ENCODE results near the gene MTX3. TPM values are rescaled to one million over a fixed set of nuclear protein-coding genes. Genes with fewer than 3 reads are reported as not detected.
A peak's percentile ranks its signal among the peaks of the same experiment; 100 is the strongest.

The MTX3 gene
- polyA plus RNA-seq (2013, experiment 1 of 2): 4.6 TPM
- 5.1 TPM for polyA plus RNA-seq (2013, experiment 2 of 2)

DNA sequence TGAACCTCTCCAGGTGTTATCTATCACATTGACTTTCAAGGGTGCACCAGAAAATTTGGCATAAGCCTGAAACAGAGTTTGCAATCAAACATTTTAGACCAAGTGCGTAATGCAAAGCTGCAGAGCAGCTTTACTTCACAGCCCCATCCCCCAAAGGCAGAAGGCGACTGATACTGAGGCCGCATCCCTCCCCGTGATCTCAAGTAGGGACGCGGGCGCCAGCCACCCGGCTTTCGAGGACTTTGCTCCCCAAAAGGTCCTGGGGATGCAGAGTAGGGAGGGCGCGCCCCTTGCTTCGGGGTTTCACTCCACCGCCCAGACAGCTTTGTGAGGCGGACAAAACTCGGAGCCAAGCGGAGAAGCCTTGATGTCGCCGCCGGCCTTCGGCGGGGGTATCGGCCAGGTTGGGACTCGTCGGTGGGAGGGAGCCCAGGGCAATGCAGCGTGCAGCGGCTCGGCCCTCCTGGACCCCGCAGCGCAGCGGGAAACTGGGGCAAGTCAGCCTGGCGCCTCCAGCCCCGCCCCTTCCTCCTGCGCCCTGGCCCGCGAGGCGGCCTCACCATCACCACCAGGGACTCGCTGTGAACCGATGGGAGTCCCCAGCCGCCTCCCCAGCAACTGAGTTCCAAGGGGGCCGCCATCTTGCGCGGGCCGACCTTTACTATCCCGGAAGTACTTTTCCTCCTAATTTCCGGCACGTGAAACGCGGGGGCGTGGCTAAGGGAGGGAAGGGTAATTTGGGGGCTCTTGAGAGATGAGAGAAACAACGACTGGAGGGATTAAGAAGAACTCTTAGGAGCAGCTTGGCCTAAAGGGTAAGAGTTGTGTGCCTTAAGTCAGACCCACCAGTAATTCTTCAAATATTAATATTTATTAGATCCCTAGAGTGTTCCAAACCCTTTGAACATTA lies at the start of gene MTX3:
Gene MTX3, minus strand, starts transcription at position 665 of the 910 bp plus-strand sequence. Its CDS starts 24 bp downstream, at position 641.
- H2AK5ac ChIP-seq (ENCODE audit: low read length, severe bottlenecking): peak within 1 kb of the TSS; percentile 25
- no peaks in the 10 kb centered on the region for H3K9me3 ChIP-seq (ENCODE audit: control insufficient read depth, low read length)
- peak within 1 kb of the TSS; percentile 60 for H2AFZ ChIP-seq (ENCODE audit: low read depth, low read length)
- H4K8ac ChIP-seq (ENCODE audit: low read length): peak within 1 kb of the TSS; percentile 92
- WGBS: under 1% methylated on average over 43 of the region's 50 CpGs
- peaks cover 0 to 29% of the 10 kb centered on the region in 2 experiments for H3K36me3 ChIP-seq (ENCODE audit: control insufficient read depth in 1 of 2, insufficient read depth in 2 of 2, low read depth in 1 of 2, low read length in 2 of 2)
- no peak within 1 kb of the TSS for H3K27ac ChIP-seq (ENCODE audit: low read length, poor library complexity, severe bottlenecking)
- peak within 1 kb of the TSS; percentile 63 for H4K91ac ChIP-seq (ENCODE audit: low read length)
- H3K27me3 ChIP-seq (ENCODE audit: control insufficient read depth in 1 of 2, insufficient read depth in 1 of 2, low read length in 2 of 2): no peaks in the 10 kb centered on the region
- H3K4ac ChIP-seq (ENCODE audit: low read depth in 1 of 2, low read length in 2 of 2): peak within 1 kb of the TSS; percentile 29 to 64
- H3K23ac ChIP-seq (ENCODE audit: low read length in 2 of 2): no peak within 1 kb of the TSS
- peak within 1 kb of the TSS; percentile 50 for H3K4me2 ChIP-seq (ENCODE audit: low read length, poor library complexity, severe bottlenecking)
- H2BK120ac ChIP-seq (ENCODE audit: low read depth, low read length): no peak within 1 kb of the TSS
- peak within 1 kb of the TSS; percentile 62 to 78 for H3K18ac ChIP-seq (ENCODE audit: low read depth in 1 of 2, low read length in 2 of 2)
- peaks cover 1% of the 10 kb centered on the region for H3K4me1 ChIP-seq (ENCODE audit: control insufficient read depth, insufficient read depth, low read depth, low read length)
- peak within 1 kb of the TSS; percentile 95 for H3K9ac ChIP-seq (ENCODE audit: low read length)
- H3K79me1 ChIP-seq (replicated peaks; ENCODE audit: low read length, poor library complexity, severe bottlenecking): peaks cover 11% of the 10 kb centered on the region
- no peak within 1 kb of the TSS for H2BK5ac ChIP-seq (ENCODE audit: low read depth, low read length, poor library complexity, severe bottlenecking)
- H3K14ac ChIP-seq (ENCODE audit: low read length in 2 of 2): peak within 1 kb of the TSS in 1 of 2 experiments; percentile 38
- peak within 1 kb of the TSS; percentile 60 for H2BK15ac ChIP-seq (ENCODE audit: low read depth, poor library complexity, severe bottlenecking)
- DNase-seq: peak; percentile 84
- H2BK12ac ChIP-seq (ENCODE audit: low read length in 2 of 2): no peak within 1 kb of the TSS
- peak within 1 kb of the TSS; percentile 89 to 95 for H3K4me3 ChIP-seq (ENCODE audit: insufficient read depth in 1 of 2, low read depth in 1 of 2, low read length in 2 of 2)

- Histone ChIP-seq H2AK5ac (ENCODE audit: low read length, severe bottlenecking) (no peak overlapping the region), H3K9ac (ENCODE audit: low read length) (no peak overlapping the region), H3K4ac (ENCODE audit: low read depth in 1 of 2, low read length in 2 of 2) (no peak overlapping the region), H3K14ac (ENCODE audit: low read length in 2 of 2) (no peak overlapping the region), H3K36me3 (ENCODE audit: control insufficient read depth in 1 of 2, insufficient read depth in 2 of 2, low read depth in 1 of 2, low read length in 2 of 2) (no peaks in the 10 kb centered on the region), H2BK12ac (ENCODE audit: low read length in 2 of 2) (no peak overlapping the region), H3K18ac (ENCODE audit: low read depth in 1 of 2, low read length in 2 of 2) (no peak overlapping the region), H4K8ac (ENCODE audit: low read length) (no peak overlapping the region), H3K9me3 (ENCODE audit: control insufficient read depth, low read length) (no peaks in the 10 kb centered on the region), H3K27ac (ENCODE audit: low read length, poor library complexity, severe bottlenecking) (no peak overlapping the region), H2AFZ (ENCODE audit: low read depth, low read length) (no peak overlapping the region), H3K23ac (ENCODE audit: low read length in 2 of 2) (no peak overlapping the region), H3K79me1 (replicated peaks; ENCODE audit: low read length, poor library complexity, severe bottlenecking) (no peaks in the 10 kb centered on the region), H2BK120ac (ENCODE audit: low read depth, low read length) (no peak overlapping the region), H3K4me3 (ENCODE audit: insufficient read depth in 1 of 2, low read depth in 1 of 2, low read length in 2 of 2) (no peak overlapping the region), H3K4me2 (ENCODE audit: low read length, poor library complexity, severe bottlenecking) (no peak overlapping the region), H4K91ac (ENCODE audit: low read length) (no peak overlapping the region), H2BK15ac (ENCODE audit: low read depth, poor library complexity, severe bottlenecking) (no peak overlapping the region), H3K27me3 (ENCODE audit: control insufficient read depth in 1 of 2, insufficient read depth in 1 of 2, low read length in 2 of 2) (peaks cover 52 to 80% of the 10 kb centered on the region in 2 experiments), H3K4me1 (ENCODE audit: control insufficient read depth, insufficient read depth, low read depth, low read length) (peaks cover 7% of the 10 kb centered on the region), H2BK5ac (ENCODE audit: low read depth, low read length, poor library complexity, severe bottlenecking) (no peak overlapping the region)
- DNase-seq: no peak
- 68% methylated on average over 2 of the region's 2 CpGs for WGBS
Measured at GRCh38 chr5:80039650-80040049, 48.6 kb upstream of the MTX3 start.

DNA sequence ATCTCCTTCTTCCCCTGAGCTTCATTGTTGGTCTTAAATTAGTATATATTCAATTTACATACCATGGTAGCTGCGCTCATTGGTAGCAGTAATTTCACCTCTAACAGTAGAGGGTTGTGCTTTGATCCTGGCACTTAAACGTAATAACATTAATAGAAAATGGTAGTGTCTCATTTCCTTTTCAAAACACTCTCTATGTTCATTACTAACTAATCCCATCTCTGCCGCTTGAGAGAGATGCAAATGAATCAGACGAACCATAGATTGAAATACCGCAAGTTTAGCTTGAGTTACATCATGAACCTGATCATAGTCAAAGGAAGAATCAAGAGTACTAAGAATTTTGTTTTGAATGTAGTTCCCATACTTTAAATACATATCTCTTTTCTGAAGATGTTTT lies 46.3 kb upstream of the MTX3 start:
- DNase-seq: no peak
- no peak overlapping the region for H3K4me3 ChIP-seq (ENCODE audit: insufficient read depth in 1 of 2, low read depth in 1 of 2, low read length in 2 of 2)
- no peak overlapping the region for H3K23ac ChIP-seq (ENCODE audit: low read length in 2 of 2)
- H2BK15ac ChIP-seq (ENCODE audit: low read depth, poor library complexity, severe bottlenecking): no peak overlapping the region
- H4K8ac ChIP-seq (ENCODE audit: low read length): no peak overlapping the region
- H3K4ac ChIP-seq (ENCODE audit: low read depth in 1 of 2, low read length in 2 of 2): no peak overlapping the region
- no peaks in the 10 kb centered on the region for H3K79me1 ChIP-seq (replicated peaks; ENCODE audit: low read length, poor library complexity, severe bottlenecking)
- H2BK5ac ChIP-seq (ENCODE audit: low read depth, low read length, poor library complexity, severe bottlenecking): no peak overlapping the region
- H2AK5ac ChIP-seq (ENCODE audit: low read length, severe bottlenecking): no peak overlapping the region
- H3K9me3 ChIP-seq (ENCODE audit: control insufficient read depth, low read length): no peaks in the 10 kb centered on the region
- no peak overlapping the region for H3K14ac ChIP-seq (ENCODE audit: low read length in 2 of 2)
- no peak overlapping the region for H3K18ac ChIP-seq (ENCODE audit: low read depth in 1 of 2, low read length in 2 of 2)
- H3K4me1 ChIP-seq (ENCODE audit: control insufficient read depth, insufficient read depth, low read depth, low read length): peaks cover 7% of the 10 kb centered on the region
- H2BK120ac ChIP-seq (ENCODE audit: low read depth, low read length): no peak overlapping the region
- no peak overlapping the region for H3K4me2 ChIP-seq (ENCODE audit: low read length, poor library complexity, severe bottlenecking)
- WGBS: 94% methylated on average over 2 of the region's 5 CpGs
- H3K27ac ChIP-seq (ENCODE audit: low read length, poor library complexity, severe bottlenecking): no peak overlapping the region
- no peak overlapping the region for H4K91ac ChIP-seq (ENCODE audit: low read length)
- no peaks in the 10 kb centered on the region for H3K36me3 ChIP-seq (ENCODE audit: control insufficient read depth in 1 of 2, insufficient read depth in 2 of 2, low read depth in 1 of 2, low read length in 2 of 2)
- H3K27me3 ChIP-seq (ENCODE audit: control insufficient read depth in 1 of 2, insufficient read depth in 1 of 2, low read length in 2 of 2): peaks cover 63 to 95% of the 10 kb centered on the region in 2 experiments
- H2BK12ac ChIP-seq (ENCODE audit: low read length in 2 of 2): no peak overlapping the region
- H3K9ac ChIP-seq (ENCODE audit: low read length): no peak overlapping the region
- H2AFZ ChIP-seq (ENCODE audit: low read depth, low read length): no peak overlapping the region

DNA sequence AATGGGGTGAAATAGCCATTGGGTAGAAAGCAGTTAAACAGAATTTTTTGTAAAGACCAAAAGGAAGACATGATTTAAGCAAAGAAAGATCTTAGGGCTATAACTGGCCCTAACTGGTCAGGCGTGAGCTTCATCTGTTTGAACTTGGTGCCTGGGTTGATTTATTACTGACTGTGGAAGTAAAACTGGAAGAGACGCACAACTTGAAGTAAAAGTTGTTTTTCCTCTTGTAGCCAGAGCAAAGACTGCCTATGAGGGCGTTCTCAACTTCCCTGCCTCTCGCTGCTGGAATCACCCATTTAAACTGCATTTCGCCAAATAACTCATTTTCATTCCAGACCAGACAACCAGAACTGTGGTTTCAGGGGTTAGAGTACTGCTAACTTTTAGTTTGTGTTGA lies 45.6 kb upstream of the MTX3 start:
- peaks cover 62 to 91% of the 10 kb centered on the region in 2 experiments for H3K27me3 ChIP-seq (ENCODE audit: control insufficient read depth in 1 of 2, insufficient read depth in 1 of 2, low read length in 2 of 2)
- H2AFZ ChIP-seq (ENCODE audit: low read depth, low read length): no peak overlapping the region
- H3K79me1 ChIP-seq (replicated peaks; ENCODE audit: low read length, poor library complexity, severe bottlenecking): no peaks in the 10 kb centered on the region
- WGBS: 75% methylated on average over 4 of the region's 5 CpGs
- no peak overlapping the region for H3K9ac ChIP-seq (ENCODE audit: low read length)
- no peak for DNase-seq
- H4K8ac ChIP-seq (ENCODE audit: low read length): no peak overlapping the region
- H2AK5ac ChIP-seq (ENCODE audit: low read length, severe bottlenecking): no peak overlapping the region
- no peak overlapping the region for H3K4me3 ChIP-seq (ENCODE audit: insufficient read depth in 1 of 2, low read depth in 1 of 2, low read length in 2 of 2)
- H3K9me3 ChIP-seq (ENCODE audit: control insufficient read depth, low read length): no peaks in the 10 kb centered on the region
- H3K18ac ChIP-seq (ENCODE audit: low read depth in 1 of 2, low read length in 2 of 2): no peak overlapping the region
- no peak overlapping the region for H2BK5ac ChIP-seq (ENCODE audit: low read depth, low read length, poor library complexity, severe bottlenecking)
- no peak overlapping the region for H3K27ac ChIP-seq (ENCODE audit: low read length, poor library complexity, severe bottlenecking)
- no peak overlapping the region for H2BK12ac ChIP-seq (ENCODE audit: low read length in 2 of 2)
- no peak overlapping the region for H4K91ac ChIP-seq (ENCODE audit: low read length)
- H3K36me3 ChIP-seq (ENCODE audit: control insufficient read depth in 1 of 2, insufficient read depth in 2 of 2, low read depth in 1 of 2, low read length in 2 of 2): no peaks in the 10 kb centered on the region
- peaks cover 7% of the 10 kb centered on the region for H3K4me1 ChIP-seq (ENCODE audit: control insufficient read depth, insufficient read depth, low read depth, low read length)
- no peak overlapping the region for H3K23ac ChIP-seq (ENCODE audit: low read length in 2 of 2)
- no peak overlapping the region for H3K14ac ChIP-seq (ENCODE audit: low read length in 2 of 2)
- H2BK120ac ChIP-seq (ENCODE audit: low read depth, low read length): no peak overlapping the region
- H3K4ac ChIP-seq (ENCODE audit: low read depth in 1 of 2, low read length in 2 of 2): no peak overlapping the region
- no peak overlapping the region for H2BK15ac ChIP-seq (ENCODE audit: low read depth, poor library complexity, severe bottlenecking)
- no peak overlapping the region for H3K4me2 ChIP-seq (ENCODE audit: low read length, poor library complexity, severe bottlenecking)

Measured in mesenchymal stem cell (in vitro differentiated cells and primary cell).